ENCODE data around the gene ZNF142. TPM values are rescaled to one million over a fixed set of nuclear protein-coding genes. Genes with fewer than 3 reads are reported as not detected.

ZNF142 gene
- total RNA-seq, 4 donors from 2014 or later, result 8.5 to 31.1 (median 11.9) TPM

DNA sequence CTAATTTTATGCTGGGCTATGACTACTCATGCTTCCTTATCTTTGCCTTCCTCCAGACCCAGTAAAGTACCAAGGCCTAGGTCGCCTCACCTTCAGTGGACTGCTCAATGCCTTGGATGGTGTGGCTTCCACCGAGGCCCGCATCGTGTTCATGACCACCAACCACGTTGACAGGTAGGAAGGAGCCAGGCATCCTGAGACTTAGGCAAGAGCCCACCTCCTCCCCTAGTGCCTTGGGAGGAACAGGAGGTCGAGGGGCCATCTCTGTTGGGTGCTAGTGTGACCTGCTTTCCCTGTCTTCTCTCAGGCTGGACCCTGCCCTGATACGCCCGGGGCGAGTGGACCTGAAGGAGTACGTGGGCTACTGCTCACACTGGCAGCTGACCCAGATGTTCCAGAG, 3.4 kb upstream of the ZNF142 start:
- TF ChIP-seq, protein P1, sequence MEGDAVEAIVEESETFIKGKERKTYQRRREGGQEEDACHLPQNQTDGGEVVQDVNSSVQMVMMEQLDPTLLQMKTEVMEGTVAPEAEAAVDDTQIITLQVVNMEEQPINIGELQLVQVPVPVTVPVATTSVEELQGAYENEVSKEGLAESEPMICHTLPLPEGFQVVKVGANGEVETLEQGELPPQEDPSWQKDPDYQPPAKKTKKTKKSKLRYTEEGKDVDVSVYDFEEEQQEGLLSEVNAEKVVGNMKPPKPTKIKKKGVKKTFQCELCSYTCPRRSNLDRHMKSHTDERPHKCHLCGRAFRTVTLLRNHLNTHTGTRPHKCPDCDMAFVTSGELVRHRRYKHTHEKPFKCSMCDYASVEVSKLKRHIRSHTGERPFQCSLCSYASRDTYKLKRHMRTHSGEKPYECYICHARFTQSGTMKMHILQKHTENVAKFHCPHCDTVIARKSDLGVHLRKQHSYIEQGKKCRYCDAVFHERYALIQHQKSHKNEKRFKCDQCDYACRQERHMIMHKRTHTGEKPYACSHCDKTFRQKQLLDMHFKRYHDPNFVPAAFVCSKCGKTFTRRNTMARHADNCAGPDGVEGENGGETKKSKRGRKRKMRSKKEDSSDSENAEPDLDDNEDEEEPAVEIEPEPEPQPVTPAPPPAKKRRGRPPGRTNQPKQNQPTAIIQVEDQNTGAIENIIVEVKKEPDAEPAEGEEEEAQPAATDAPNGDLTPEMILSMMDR (IDR thresholded peaks at IDR 0.05; ENCODE audit: low read depth), result no peak

DNA sequence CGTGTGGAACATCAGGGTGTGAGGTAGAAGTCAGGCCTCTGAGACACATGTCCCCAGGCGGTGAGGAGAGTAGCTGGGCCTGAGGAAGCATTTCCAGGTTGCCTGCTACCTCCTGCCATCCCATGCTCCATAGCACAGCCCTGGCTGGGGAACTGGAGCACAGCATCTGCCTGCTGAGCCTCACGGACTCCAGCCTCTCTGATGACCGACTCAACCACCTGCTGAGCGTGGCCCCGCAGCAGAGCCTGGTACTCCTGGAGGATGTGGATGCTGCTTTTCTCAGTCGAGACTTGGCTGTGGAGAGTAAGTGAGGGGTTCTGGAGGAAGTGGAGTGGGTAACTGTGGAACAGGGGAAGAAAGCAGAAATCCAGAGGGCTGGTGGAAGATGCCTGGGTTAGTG, 3.0 kb upstream of the ZNF142 start:
- TF ChIP-seq, protein P1 (IDR thresholded peaks at IDR 0.05; ENCODE audit: low read depth), result no peak

DNA sequence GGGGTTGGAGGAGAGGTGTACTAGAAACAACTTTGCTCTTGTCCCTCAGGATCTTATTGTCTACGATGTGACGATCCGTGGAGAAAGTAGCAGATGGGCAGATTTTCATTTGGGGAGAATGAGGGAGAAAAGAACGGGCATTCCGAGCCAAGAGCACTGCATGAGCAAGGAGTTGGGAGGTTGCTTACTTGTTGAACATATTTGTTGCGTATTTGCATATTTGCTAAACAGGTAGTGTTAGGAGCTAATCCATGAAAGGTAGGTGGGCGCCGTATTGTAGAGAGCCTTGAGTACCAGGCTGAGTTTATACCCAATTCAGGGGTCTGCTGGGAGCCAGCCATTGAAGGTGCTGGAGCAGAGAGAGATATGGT, 550 bp upstream of the ZNF142 start:
- TF ChIP-seq, protein P1 (IDR thresholded peaks at IDR 0.05; ENCODE audit: low read depth), result no peak

DNA sequence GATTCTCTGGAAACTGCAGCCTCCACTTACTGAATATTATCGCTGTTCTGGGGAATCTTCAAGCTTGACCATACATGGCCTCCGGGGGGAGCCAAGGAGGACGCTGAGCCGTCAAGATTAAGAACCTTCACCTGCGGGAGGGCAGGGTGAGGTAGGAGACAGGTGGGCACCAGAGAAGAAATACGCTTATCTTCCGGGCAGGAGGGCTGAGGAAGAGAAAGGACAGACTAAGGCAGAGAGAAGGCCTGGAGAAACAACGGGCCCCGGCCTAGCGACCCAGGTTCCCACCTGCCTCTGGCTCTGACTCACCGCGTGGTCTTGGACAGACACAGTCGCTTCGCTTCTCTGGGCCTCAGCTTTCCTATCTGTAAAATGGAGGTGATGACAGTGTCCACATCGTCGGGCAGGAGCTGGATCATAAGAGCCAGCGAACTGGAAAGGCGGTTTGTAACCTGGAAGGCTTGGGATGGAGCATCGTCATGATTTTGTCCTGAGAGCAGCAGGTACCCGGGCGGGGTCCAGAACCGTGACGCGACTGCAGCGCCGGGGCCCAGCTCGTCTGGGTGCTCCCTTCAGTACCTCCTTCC, 659 bp downstream of the ZNF142 start:
- TF ChIP-seq, protein P1 (IDR thresholded peaks at IDR 0.05; ENCODE audit: low read depth), result no peak

DNA sequence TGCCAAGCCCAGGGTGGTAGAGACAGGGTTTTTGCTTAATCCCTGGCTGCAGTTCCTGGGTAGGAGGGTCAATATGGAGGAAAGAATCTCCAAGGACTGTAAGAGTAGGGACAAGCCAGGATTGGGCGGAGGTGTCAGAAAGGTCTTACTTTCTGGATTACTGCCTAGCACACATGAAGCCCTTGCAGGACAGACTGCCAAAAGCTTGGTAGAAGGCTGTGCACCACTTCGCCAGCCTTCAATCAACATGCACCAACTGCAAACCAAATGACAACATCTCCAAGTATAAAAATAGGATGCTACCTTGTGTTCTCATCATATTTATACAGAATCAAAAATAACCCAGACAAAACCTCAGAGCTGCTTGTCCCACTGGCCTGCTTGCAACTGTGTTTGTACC, 3.7 kb downstream of the ZNF142 start:
- TF ChIP-seq, protein P1 (IDR thresholded peaks at IDR 0.05; ENCODE audit: low read depth), result no peak

DNA sequence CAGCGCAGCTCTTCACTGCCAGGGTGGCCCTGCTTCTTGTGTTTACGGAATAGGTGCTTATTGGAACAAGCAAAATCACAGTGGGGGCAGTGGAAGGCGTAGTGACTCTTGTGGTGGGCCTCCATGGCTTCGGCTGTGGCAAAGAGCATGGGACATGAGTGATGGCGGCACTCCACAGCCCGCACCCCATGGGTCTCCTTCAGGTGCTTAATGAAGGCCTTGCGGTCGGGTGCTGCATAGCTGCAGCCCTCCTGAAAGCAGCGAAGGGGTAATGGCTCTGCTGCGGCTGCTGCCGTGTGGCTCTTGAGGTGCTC, 10.7 kb downstream of the ZNF142 start:
- TF ChIP-seq, protein P1 (IDR thresholded peaks at IDR 0.05; ENCODE audit: low read depth), result no peak

DNA sequence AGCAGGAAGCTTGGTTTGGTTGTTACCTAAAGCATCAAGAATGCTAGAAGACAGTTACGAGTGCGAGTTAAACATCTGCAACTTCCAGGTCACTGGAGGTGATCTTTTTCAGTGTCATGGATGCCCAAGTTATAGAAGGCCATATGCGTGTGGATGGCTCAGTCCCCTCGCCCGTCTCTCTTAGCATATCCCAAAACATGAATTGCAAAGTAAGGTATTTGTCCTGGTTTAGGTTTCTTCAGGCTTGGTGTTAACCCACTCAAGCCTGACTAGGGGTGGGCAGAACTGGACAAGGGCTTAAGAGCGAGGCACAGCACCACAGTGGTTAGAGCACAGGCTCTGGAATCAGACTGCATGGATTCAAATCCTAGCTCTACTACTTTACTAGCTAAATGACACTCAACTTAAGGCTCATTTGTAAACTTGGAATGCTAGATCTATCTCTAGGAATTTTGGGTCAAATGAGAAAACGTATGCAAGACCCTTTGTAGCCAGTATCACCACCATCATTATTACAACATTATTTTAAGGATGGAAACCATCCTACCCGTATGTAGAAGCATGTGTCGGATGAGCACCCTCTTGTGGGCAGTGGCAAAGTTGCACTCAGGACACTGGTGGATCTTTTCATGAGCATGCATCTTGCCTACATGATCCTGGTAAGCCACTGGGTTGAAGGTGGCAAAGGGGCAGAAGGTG, 11.2 kb downstream of the ZNF142 start:
- TF ChIP-seq, protein P1 (IDR thresholded peaks at IDR 0.05; ENCODE audit: low read depth), result no peak
